ENCODE data around the gene ZNRF4.

DNA sequence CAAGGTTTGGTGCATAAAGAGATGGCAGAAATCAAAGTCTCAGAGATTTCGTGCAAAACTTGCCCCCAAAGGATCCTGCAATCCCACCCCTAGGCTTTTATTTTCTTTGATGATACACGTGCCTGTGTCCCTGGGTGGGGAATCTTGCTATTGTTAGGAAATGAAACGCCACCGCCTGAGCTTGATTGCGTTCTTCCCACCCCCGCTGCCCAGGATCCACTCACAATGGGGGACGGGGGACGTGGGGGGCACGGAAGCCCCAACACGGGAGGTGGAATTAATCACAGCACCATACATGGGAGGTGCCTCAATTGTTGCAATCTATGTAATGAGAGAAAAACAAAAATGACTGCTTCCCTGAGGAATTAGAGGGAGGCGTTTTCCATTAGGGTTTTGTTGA lies 39.6 kb downstream of the ZNRF4 start:
- TF ChIP-seq, protein P1, sequence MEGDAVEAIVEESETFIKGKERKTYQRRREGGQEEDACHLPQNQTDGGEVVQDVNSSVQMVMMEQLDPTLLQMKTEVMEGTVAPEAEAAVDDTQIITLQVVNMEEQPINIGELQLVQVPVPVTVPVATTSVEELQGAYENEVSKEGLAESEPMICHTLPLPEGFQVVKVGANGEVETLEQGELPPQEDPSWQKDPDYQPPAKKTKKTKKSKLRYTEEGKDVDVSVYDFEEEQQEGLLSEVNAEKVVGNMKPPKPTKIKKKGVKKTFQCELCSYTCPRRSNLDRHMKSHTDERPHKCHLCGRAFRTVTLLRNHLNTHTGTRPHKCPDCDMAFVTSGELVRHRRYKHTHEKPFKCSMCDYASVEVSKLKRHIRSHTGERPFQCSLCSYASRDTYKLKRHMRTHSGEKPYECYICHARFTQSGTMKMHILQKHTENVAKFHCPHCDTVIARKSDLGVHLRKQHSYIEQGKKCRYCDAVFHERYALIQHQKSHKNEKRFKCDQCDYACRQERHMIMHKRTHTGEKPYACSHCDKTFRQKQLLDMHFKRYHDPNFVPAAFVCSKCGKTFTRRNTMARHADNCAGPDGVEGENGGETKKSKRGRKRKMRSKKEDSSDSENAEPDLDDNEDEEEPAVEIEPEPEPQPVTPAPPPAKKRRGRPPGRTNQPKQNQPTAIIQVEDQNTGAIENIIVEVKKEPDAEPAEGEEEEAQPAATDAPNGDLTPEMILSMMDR (tag by site-specific recombination; IDR thresholded peaks at IDR 0.05), result no peak
- TF ChIP-seq ZBTB26 (tag by site-specific recombination; optimal IDR thresholded peaks at IDR 0.05), result no peak

Measured in HEK293 (cell line).